ENCODE data around the gene ASPG. TPM values are rescaled to one million over a fixed set of nuclear protein-coding genes. Genes with fewer than 3 reads are reported as not detected.

ASPG gene
- total and polyA plus RNA-seq, 8 donors = 1.4 to 32.2 (median 11.4) TPM

DNA sequence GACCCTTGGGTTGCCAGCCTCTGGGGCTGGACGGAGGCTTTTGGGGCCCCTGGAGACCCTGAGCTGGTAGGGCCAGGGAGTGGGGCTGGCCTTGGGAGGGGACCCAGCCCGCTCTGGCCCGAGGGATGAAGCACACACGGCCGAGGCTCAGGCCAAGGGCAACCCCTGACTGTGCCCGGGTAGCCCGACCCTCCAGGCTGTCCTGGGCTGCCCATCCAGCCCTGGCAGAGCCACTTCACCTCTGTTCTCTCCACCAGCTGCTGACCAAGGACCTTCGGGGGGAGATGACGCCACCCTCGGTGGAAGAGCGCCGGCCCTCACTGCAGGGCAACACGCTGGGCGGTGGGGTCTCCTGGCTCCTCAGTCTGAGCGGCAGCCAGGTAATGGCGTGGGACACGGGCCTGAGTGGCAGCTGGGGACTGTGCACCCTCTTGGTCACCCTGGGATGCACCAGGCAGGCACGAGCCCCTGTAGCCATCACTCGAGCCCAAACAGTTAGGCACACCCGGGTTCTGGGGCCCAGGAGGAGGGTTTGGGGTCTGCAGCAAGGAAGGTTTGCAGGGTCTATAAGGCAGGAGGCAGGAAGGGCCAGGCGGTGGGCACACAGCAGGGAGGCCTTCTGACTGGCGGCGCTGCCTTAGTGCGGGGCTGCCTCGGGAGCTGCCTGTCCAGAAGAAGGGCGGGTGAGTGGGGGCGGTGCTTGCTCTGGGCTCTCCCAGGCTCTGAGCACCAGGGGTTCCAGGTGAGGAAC, 19.7 kb downstream of the ASPG start:
- H3K9me3 ChIP-seq = no peaks in the 10 kb centered on the region
- no peak for TF ChIP-seq CTCF (IDR thresholded peaks at IDR 0.05)
- peak; percentile 9 for ATAC-seq
- no peak overlapping the region for H3K27ac ChIP-seq
- intact Hi-C loops (cut with DNase I) = no loop called here
- DNase-seq = peak in 2 of 4 donors; percentile 28 to 75
- H3K36me3 ChIP-seq = no peaks in the 10 kb centered on the region
- no peak overlapping the region for H3K4me3 ChIP-seq
- H3K27me3 ChIP-seq = peaks cover 0 to 31% of the 10 kb centered on the region in 2 donors
- H3K4me1 ChIP-seq = peaks cover 0 to 8% of the 10 kb centered on the region in 2 donors

DNA sequence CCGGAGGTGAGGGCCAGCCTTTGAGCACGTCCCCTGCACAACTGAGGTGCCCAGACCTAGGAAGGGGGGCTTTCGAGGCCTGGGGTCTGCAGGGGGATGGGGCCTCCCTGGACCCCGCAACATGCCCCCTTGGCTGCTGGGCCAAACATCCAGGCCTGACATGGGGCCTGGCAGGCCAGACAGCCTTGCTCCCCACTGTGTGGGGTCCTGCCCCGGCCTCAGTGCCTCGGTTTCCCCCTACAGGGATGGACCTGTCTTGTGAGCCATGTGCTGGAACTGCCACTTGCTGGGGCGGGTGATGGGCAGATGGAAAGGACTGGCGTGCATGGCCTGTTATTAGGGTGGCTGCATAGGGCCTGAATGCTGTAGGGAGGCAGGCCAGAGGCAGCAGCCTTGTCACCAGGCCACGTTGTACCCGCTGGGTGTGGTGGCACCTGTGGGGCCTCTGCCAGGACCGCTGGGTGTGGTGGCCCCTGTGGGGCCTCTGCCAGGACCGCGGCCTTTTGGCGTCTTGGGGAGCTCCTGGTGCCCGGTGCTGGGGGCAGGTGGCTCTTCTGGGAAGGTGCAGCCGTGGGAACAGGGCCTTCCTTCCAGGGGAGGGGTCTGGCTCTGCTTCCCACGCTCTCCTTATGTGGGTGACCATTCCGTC, 20.4 kb downstream of the ASPG start:
- Histone ChIP-seq H3K4me1 (peaks cover 0 to 5% of the 10 kb centered on the region in 2 donors), H3K36me3 (no peaks in the 10 kb centered on the region), H3K27ac (no peak overlapping the region), H3K4me3 (no peak overlapping the region), H3K27me3 (peaks cover 0 to 35% of the 10 kb centered on the region in 2 donors), H3K9me3 (no peaks in the 10 kb centered on the region)
- TF ChIP-seq CTCF (IDR thresholded peaks at IDR 0.05) = no peak
- ATAC-seq (no peak), DNase-seq (peak in 2 of 4 donors; percentile 14 to 70)
- intact Hi-C loops (cut with DNase I) = no loop called here

DNA sequence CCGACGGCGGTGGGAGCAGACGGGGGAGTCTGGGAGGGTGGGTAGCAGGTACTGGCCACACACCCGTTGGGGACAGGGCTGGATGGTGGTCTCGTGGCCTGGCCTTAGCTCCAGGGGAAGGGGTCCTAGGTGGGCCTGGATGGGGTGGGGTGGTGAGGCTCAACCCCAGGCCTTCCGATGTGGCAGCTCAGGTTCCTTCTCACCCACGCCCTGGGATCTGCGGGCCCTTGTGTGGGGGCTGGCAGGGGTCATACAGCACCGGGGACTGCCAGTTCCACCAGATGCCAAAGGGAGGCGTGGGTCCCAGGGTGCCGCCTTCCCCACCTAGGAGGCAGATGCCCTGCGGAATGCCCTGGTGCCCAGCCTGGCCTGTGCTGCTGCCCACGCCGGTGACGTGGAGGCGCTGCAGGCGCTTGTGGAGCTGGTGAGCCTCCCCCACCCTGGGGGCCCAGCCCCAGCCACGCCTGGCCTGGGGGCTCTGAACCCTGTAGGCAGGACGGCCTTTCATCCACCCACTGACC, 21.0 kb downstream of the ASPG start:
- peak in 2 of 4 donors; percentile 20 to 76 for DNase-seq
- no peak for TF ChIP-seq CTCF (IDR thresholded peaks at IDR 0.05)
- intact Hi-C loops (cut with DNase I) = no loop called here
- Histone ChIP-seq H3K9me3 (no peaks in the 10 kb centered on the region), H3K27ac (no peak overlapping the region), H3K4me1 (no peaks in the 10 kb centered on the region), H3K27me3 (peaks cover 0 to 41% of the 10 kb centered on the region in 2 donors), H3K36me3 (no peaks in the 10 kb centered on the region), H3K4me3 (no peak overlapping the region)
- no peak for ATAC-seq

DNA sequence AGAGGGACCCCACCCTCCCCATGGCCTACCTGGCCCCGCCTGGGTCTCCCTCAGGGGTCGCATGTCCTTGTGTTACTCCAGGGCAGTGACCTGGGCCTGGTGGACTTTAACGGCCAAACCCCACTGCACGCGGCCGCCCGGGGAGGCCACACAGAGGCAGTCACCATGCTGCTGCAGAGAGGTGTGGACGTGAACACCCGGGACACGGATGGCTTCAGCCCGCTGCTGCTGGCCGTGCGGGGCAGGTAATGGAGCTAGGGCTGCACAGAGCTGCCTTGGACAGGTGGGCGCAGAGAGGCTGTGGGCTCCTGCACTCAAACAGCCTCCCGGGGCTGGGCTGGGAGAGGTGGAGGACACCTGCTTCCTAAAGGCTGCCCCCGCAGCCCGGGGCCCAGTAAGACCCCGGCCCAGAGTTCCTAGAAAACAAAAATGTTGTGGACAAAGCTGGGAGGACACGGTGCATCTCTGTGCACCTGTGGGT, 21.6 kb downstream of the ASPG start:
- peaks cover 0 to 47% of the 10 kb centered on the region in 2 donors for H3K27me3 ChIP-seq
- peak in 1 of 4 donors; percentile 71 for DNase-seq
- no peaks in the 10 kb centered on the region for H3K9me3 ChIP-seq
- ATAC-seq = no peak
- no peak overlapping the region for H3K27ac ChIP-seq
- no peak for TF ChIP-seq CTCF (IDR thresholded peaks at IDR 0.05)
- intact Hi-C loops (cut with DNase I) = no loop called here
- H3K4me1 ChIP-seq = no peaks in the 10 kb centered on the region
- H3K4me3 ChIP-seq = no peak overlapping the region
- H3K36me3 ChIP-seq = no peaks in the 10 kb centered on the region

Measured in left lung (tissue), 10 donors.